Suprapubic skin (tissue), 4 donors: ENCODE results near the gene DNAH9.

ENCODE experiments used
- CTCF ChIP-seq, 2 donors: fragments of 200-600 bp in 1 of 2; fragments of 450-650 bp in 1 of 2; sonication (generic) in 1 of 2; IDR thresholded peaks; one replicate each; pipeline ENCODE4 v1.5.1; 2016 to 2019; ENCODE audit warnings: antibody characterized with exemption in 2 of 2, mild to moderate bottlenecking in 1 of 2, moderate library complexity in 1 of 2
- POLR2A ChIP-seq, 2 donors: fragments of 450-650 bp; IDR thresholded peaks; one replicate each; pipeline ENCODE4 v1.6.1; 2017; ENCODE audit warnings: antibody characterized with exemption in 2 of 2, mild to moderate bottlenecking in 2 of 2, moderate library complexity in 2 of 2
- POLR2AphosphoS5 ChIP-seq, 3 donors: sonication (generic); formaldehyde crosslinking; IDR thresholded peaks; one replicate each; pipeline ENCODE4 v1.6.1; 2017; ENCODE audit warnings: antibody characterized with exemption in 3 of 3

DNA sequence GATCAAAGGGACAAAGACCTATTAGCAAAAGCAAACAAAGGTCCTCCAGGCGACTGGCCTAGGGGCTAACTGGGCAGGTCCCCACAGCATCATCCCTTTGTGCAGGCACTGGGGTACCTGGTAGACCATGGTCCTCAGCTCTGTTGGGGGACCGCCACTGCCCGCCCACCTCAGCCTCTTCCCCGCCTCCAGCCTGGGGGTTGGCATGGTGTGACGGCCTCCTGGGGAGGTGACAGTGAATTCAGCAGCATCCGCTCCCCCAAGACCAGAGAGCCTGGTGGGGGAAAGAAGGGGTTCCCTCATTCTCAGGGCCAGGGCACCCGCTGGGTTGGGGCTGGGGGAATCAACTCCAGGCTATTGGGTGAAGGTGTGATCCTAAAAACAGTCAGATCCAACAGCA lies 38.7 kb upstream of the DNAH9 start:
- TF ChIP-seq CTCF (IDR thresholded peaks at IDR 0.05) (no peak), POLR2A (IDR thresholded peaks at IDR 0.05) (no peak), POLR2AphosphoS5 (IDR thresholded peaks at IDR 0.05) (no peak)
